A673 (cell line): ENCODE measurements around the gene GLI3.

Experiments
- CTCF ChIP-seq: fragments of 300-800, 200-600 bp; sonication (generic); conservative IDR thresholded peaks from 2 replicates; pipeline ENCODE4 v1.5.1; 2017; ENCODE audit warnings: low read depth, mild to moderate bottlenecking, antibody characterized with exemption, low read length, moderate library complexity, mixed read lengths
- EZH2 ChIP-seq: fragments of 200-600 bp; sonication (generic); IDR thresholded peaks from 2 replicates; pipeline ENCODE4 v1.6.1; 2017; ENCODE audit warnings: borderline replicate concordance, low read depth, mild to moderate bottlenecking, mixed read lengths, antibody characterized with exemption, low read length; ENCODE audit not compliant: poor library complexity, severe bottlenecking

- no peak for TF ChIP-seq CTCF
- no peak for TF ChIP-seq EZH2
Measured at GRCh38 chr7:42120191-42120590, 116.8 kb downstream of the GLI3 start.
